DND-41 (cell line): Measurements from ENCODE around the gene GDPD1.

ENCODE experiments used
- ATAC-seq: fragments of 200-7000 bp; cut with Tn5 transposase; 3 replicates; pipeline ENCODE4 v1.9.1; 2021; ENCODE audit warnings: low read depth; ENCODE audit not compliant: insufficient read depth
- DNase-seq: peaks from one replicate; pipeline ENCODE4 v3.0.0-alpha.2; 2020
- H2AFZ ChIP-seq: 2 replicates; pipeline ENCODE4 v1.6.0; 2012; ENCODE audit warnings: low read depth, low read length
- H3K27ac ChIP-seq: 2 replicates; pipeline ENCODE4 v1.5.1; 2012; ENCODE audit warnings: low read length, inconsistent platforms
- H3K27me3 ChIP-seq: fragments of 200-600 bp; sonication (generic); 2 replicates; pipeline ENCODE4 v1.6.0; 2012; ENCODE audit warnings: low read length, mild to moderate bottlenecking, inconsistent platforms; ENCODE audit not compliant: insufficient read depth, poor library complexity
- H3K36me3 ChIP-seq: 2 replicates; pipeline ENCODE4 v1.5.1; 2012; ENCODE audit warnings: low read length, inconsistent platforms; ENCODE audit not compliant: insufficient read depth
- H3K4me1 ChIP-seq: 2 replicates; pipeline ENCODE4 v1.5.1; 2012; ENCODE audit warnings: mild to moderate bottlenecking, low read length; ENCODE audit not compliant: insufficient read depth
- H3K4me2 ChIP-seq: 2 replicates; pipeline ENCODE4 v1.6.0; 2012; ENCODE audit warnings: mild to moderate bottlenecking, moderate library complexity, low read length, inconsistent platforms; ENCODE audit not compliant: insufficient read depth
- H3K4me3 ChIP-seq, 2 experiments: fragments of 200-600 bp in 1 of 2; shearing (Covaris generic) in 1 of 2; 2 replicates each; pipeline ENCODE4 v1.5.1; 2012 to 2016; ENCODE audit warnings: inconsistent platforms in 2 of 2, low read length in 2 of 2, mild to moderate bottlenecking in 2 of 2, low read depth in 1 of 2, moderate library complexity in 1 of 2
- H3K79me2 ChIP-seq: 2 replicates; pipeline ENCODE4 v1.6.0; 2012; ENCODE audit warnings: low read length, inconsistent platforms; ENCODE audit not compliant: insufficient read depth
- H3K9ac ChIP-seq: 2 replicates; pipeline ENCODE4 v1.6.0; 2012; ENCODE audit warnings: low read depth, mild to moderate bottlenecking, inconsistent platforms, low read length, moderate library complexity
- H3K9me3 ChIP-seq: 2 replicates; pipeline ENCODE4 v1.5.1; 2012; ENCODE audit warnings: low read length, moderate library complexity, mild to moderate bottlenecking, inconsistent platforms; ENCODE audit not compliant: insufficient read depth, severe bottlenecking
- H4K20me1 ChIP-seq: 2 replicates; pipeline ENCODE4 v1.6.0; 2012; ENCODE audit warnings: low read length; ENCODE audit not compliant: insufficient read depth
- CTCF ChIP-seq: IDR thresholded peaks from 2 replicates; pipeline ENCODE4 v1.5.1; 2012; ENCODE audit warnings: borderline replicate concordance, low read length, moderate library complexity, mild to moderate bottlenecking; ENCODE audit not compliant: poor library complexity, severe bottlenecking; ENCODE audit errors: extremely low read depth
- EZH2 ChIP-seq: IDR thresholded peaks from 3 replicates; pipeline ENCODE4 v1.6.1; 2012; ENCODE audit warnings: borderline replicate concordance, low read depth, mild to moderate bottlenecking, moderate library complexity, low read length, inconsistent platforms; ENCODE audit not compliant: severe bottlenecking

The GDPD1 gene

GRCh38 chr17:59193336-59193862, 26.9 kb upstream of the GDPD1 start:
- Histone ChIP-seq H3K27me3 (no peaks in the 10 kb centered on the region), H3K27ac (no peak overlapping the region)
- no peak for ATAC-seq

GRCh38 chr17:59199398-59199797, 20.9 kb upstream of the GDPD1 start:
- peaks cover 91% of the 10 kb centered on the region for H3K36me3 ChIP-seq
- H3K4me3 ChIP-seq: no peak overlapping the region
- H3K4me2 ChIP-seq: no peak overlapping the region
- H3K4me1 ChIP-seq: no peaks in the 10 kb centered on the region
- H2AFZ ChIP-seq: no peak overlapping the region
- DNase-seq: no peak
- H3K9ac ChIP-seq: no peak overlapping the region
- H4K20me1 ChIP-seq: no peaks in the 10 kb centered on the region
- H3K9me3 ChIP-seq: no peaks in the 10 kb centered on the region
- no peak for ATAC-seq
- TF ChIP-seq CTCF: no peak
- TF ChIP-seq EZH2: no peak
- H3K79me2 ChIP-seq: no peaks in the 10 kb centered on the region
- H3K27ac ChIP-seq: no peak overlapping the region
- H3K27me3 ChIP-seq: no peaks in the 10 kb centered on the region

More at GRCh38 chr17:59193336-59193862, 26.9 kb upstream of the GDPD1 start:
- Histone ChIP-seq H3K4me3 (no peak overlapping the region), H2AFZ (no peak overlapping the region), H3K9ac (no peak overlapping the region), H4K20me1 (no peaks in the 10 kb centered on the region; the same call in 1 of the 2 replicates), H3K4me2 (no peak overlapping the region), H3K9me3 (no peaks in the 10 kb centered on the region), H3K79me2 (no peaks in the 10 kb centered on the region), H3K36me3 (peaks cover 90% of the 10 kb centered on the region), H3K4me1 (no peaks in the 10 kb centered on the region)
- DNase-seq: no peak
- TF ChIP-seq EZH2: no peak
- TF ChIP-seq CTCF: no peak

- Histone ChIP-seq H3K79me2 (no peaks in the 10 kb centered on the region), H3K9me3 (no peaks in the 10 kb centered on the region), H3K9ac (no peak overlapping the region), H2AFZ (no peak overlapping the region), H3K36me3 (peaks cover 63% of the 10 kb centered on the region), H4K20me1 (no peaks in the 10 kb centered on the region), H3K27me3 (no peaks in the 10 kb centered on the region), H3K4me1 (no peaks in the 10 kb centered on the region), H3K27ac (no peak overlapping the region), H3K4me3 (no peak overlapping the region), H3K4me2 (no peak overlapping the region)
- no peak for ATAC-seq
- no peak for DNase-seq
- TF ChIP-seq EZH2 (no peak), CTCF (no peak)
Observed at GRCh38 chr17:59202320-59202719, 18.0 kb upstream of the GDPD1 start.
